CD14-positive monocyte (primary cell): Measurements from ENCODE around the gene RASGRP1. TPM values are rescaled to one million over a fixed set of nuclear protein-coding genes. Genes with fewer than 3 reads are reported as not detected.

Experiments
- DNase-seq, 3 donors: peaks; one replicate each; pipeline ENCODE4 v3.0.0-alpha.2; 2011 to 2022
- H2AFZ ChIP-seq: 2 replicates; pipeline ENCODE4 v1.6.0; 2012; ENCODE audit warnings: mild to moderate bottlenecking, low read depth, low read length, inconsistent platforms; ENCODE audit not compliant: insufficient read depth, poor library complexity, severe bottlenecking
- H3K27ac ChIP-seq, 2 donors: 1 replicate in 1 of 2; 2 replicates in 1 of 2; pipeline ENCODE4 v1.5.1; 2012 to 2013; ENCODE audit warnings: low read length in 2 of 2, control low read depth in 1 of 2, inconsistent platforms in 1 of 2, low read depth in 1 of 2, mild to moderate bottlenecking in 1 of 2
- H3K27me3 ChIP-seq, 2 donors: one replicate each; pipeline versions ENCODE4 v1.6.0 to v1.6.1; 2011 to 2013; ENCODE audit warnings: low read length in 2 of 2; ENCODE audit not compliant: control insufficient read depth in 2 of 2, insufficient read depth in 2 of 2
- H3K36me3 ChIP-seq, 2 donors: replicated peaks in 1 of 2; 1 replicate in 1 of 2; 2 replicates in 1 of 2; pipeline versions ENCODE4 v1.5.1 to v1.6.1; 2012 to 2013; ENCODE audit warnings: low read length in 2 of 2, control low read depth in 1 of 2, inconsistent platforms in 1 of 2, mild to moderate bottlenecking in 1 of 2; ENCODE audit not compliant: insufficient read depth in 2 of 2, control insufficient read depth in 1 of 2
- H3K4me1 ChIP-seq, 2 donors: 1 replicate in 1 of 2; 2 replicates in 1 of 2; pipeline versions ENCODE4 v1.5.1 to v1.6.1; 2012 to 2013; ENCODE audit warnings: low read length in 2 of 2, control low read depth in 1 of 2, inconsistent platforms in 1 of 2, mild to moderate bottlenecking in 1 of 2, moderate library complexity in 1 of 2; ENCODE audit not compliant: insufficient read depth in 2 of 2, control insufficient read depth in 1 of 2
- H3K4me2 ChIP-seq: replicated peaks from 2 replicates; pipeline ENCODE3; 2012; ENCODE audit warnings: low read length, moderate library complexity, mild to moderate bottlenecking; ENCODE audit not compliant: poor library complexity, severe bottlenecking; ENCODE audit errors: extremely low read depth
- H3K4me3 ChIP-seq, 3 experiments: fragments of 200-600 bp in 1 of 3; sonication (generic) in 1 of 3; replicated peaks in 1 of 3; 1 replicate in 2 of 3; 2 replicates in 1 of 3; pipeline ENCODE4 v1.5.1; 2011 to 2013; ENCODE audit warnings: low read length in 3 of 3, mild to moderate bottlenecking in 3 of 3, control low read depth in 2 of 3, low read depth in 2 of 3, inconsistent platforms in 1 of 3, moderate library complexity in 1 of 3
- H3K79me2 ChIP-seq: 2 replicates; pipeline ENCODE4 v1.6.0; 2012; ENCODE audit warnings: mild to moderate bottlenecking, control low read depth, inconsistent platforms, low read length, moderate library complexity; ENCODE audit not compliant: insufficient read depth
- H3K9ac ChIP-seq: 2 replicates; pipeline ENCODE4 v1.6.0; 2017; ENCODE audit warnings: low read length, mild to moderate bottlenecking; ENCODE audit not compliant: insufficient read depth, poor library complexity, severe bottlenecking
- H3K9me3 ChIP-seq, 2 donors: replicated peaks in 1 of 2; 1 replicate in 1 of 2; 2 replicates in 1 of 2; pipeline versions ENCODE4 v1.5.1 to v1.6.1; 2012 to 2013; ENCODE audit warnings: low read length in 2 of 2, control low read depth in 1 of 2; ENCODE audit not compliant: control insufficient read depth in 1 of 2, insufficient read depth in 1 of 2
- H4K20me1 ChIP-seq: 2 replicates; pipeline ENCODE4 v1.6.0; 2012; ENCODE audit warnings: mild to moderate bottlenecking, low read length, control low read depth, moderate library complexity; ENCODE audit not compliant: insufficient read depth
- H3K27ac Mint-ChIP-seq, 7 donors: one replicate each; pipeline ENCODE4 v1.8.0; 2020; ENCODE audit warnings: mild to moderate bottlenecking in 7 of 7, mixed read lengths in 7 of 7, moderate library complexity in 6 of 7, inconsistent platforms in 2 of 7
- H3K27me3 Mint-ChIP-seq, 3 donors: one replicate each; pipeline ENCODE4 v1.8.0; 2021 to 2022; ENCODE audit warnings: low read depth in 3 of 3, mild to moderate bottlenecking in 3 of 3, mixed read lengths in 3 of 3, moderate library complexity in 3 of 3, inconsistent platforms in 1 of 3
- H3K36me3 Mint-ChIP-seq, 2 donors: one replicate each; pipeline ENCODE4 v1.8.0; 2020; ENCODE audit warnings: mixed read lengths in 2 of 2, inconsistent platforms in 1 of 2, mild to moderate bottlenecking in 1 of 2
- H3K4me1 Mint-ChIP-seq: one replicate; pipeline ENCODE4 v1.8.0; 2020; ENCODE audit warnings: mild to moderate bottlenecking, mixed read lengths
- H3K4me3 Mint-ChIP-seq, 2 donors: one replicate each; pipeline ENCODE4 v1.8.0; 2020; ENCODE audit warnings: mild to moderate bottlenecking in 2 of 2, mixed read lengths in 2 of 2, moderate library complexity in 1 of 2
- H3K9me3 Mint-ChIP-seq, 7 donors: one replicate each; pipeline ENCODE4 v1.8.0; 2020 to 2022; ENCODE audit warnings: mixed read lengths in 7 of 7, mild to moderate bottlenecking in 6 of 7, moderate library complexity in 6 of 7, inconsistent platforms in 2 of 7
- WGBS: methylation state at CpG from one replicate; pipeline ENCODE4 v1.1.5; 2013; ENCODE audit warnings: missing lambda C conversion rate; ENCODE audit not compliant: insufficient coverage; 5-methylcytosine and 5-hydroxymethylcytosine counted together
- intact Hi-C, 2 donors: fragments of 100-400 bp; cut with micrococcal nuclease; formaldehyde crosslinking; loops; one replicate each; pipeline versions ENCODE4 v1.15.0 to v1.15.1; 2023
- polyA plus RNA-seq, 3 donors: library from polyadenylated mRNA; depleted of rRNA in 1 of 3; unstranded in 2 of 3; stranded (reverse) in 1 of 3; fragments of 300-500 nt in 2 of 3; fragments of >200 nt in 1 of 3; fragmentation: Illumina TruSeq in 2 of 3; gene quantifications; 1 replicate in 2 of 3; 2 replicates in 1 of 3; pipeline ENCODE4 v1.2.3, GENCODE V29; 2012 to 2021
- TF ChIP-seq, protein P1 (sequence below): fragments of 200-600 bp; IDR thresholded peaks from one replicate; pipeline ENCODE4 v1.8.0; 2022; ENCODE audit warnings: antibody characterized with exemption, mild to moderate bottlenecking

RASGRP1 gene
- polyA plus RNA-seq, 3 donors: 0.05 to 0.38 (median 0.13) TPM

DNA sequence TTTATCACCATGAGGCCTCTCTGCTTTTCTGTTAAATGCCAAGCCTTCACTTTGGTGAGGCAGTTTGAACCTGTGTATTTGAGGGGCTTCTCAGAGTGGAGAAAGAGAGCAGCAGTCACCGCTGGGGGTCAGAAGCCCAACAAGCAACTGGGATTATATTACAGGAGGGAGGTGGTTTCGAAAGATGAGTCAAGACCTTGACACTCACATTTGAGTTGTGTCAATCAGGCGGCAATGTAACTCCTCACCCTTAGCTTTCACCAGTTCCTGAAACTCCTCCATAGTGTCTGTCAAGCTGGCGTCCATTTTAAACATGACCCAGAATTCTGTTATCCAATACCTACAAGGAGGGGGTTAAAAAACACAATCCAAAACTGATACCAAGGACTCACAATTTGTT lies 46.5 kb downstream of the RASGRP1 start:
- no peaks in the 10 kb centered on the region for H3K4me1 Mint-ChIP-seq
- Histone ChIP-seq H3K27me3 (no peaks in the 10 kb centered on the region), H2AFZ (no peak overlapping the region), H3K4me1 (no peaks in the 10 kb centered on the region), H4K20me1 (no peaks in the 10 kb centered on the region), H3K4me3 (no peak overlapping the region), H3K9me3 (no peaks in the 10 kb centered on the region), H3K36me3 (no peaks in the 10 kb centered on the region), H3K9ac (no peak overlapping the region), H3K27ac (no peak overlapping the region), H3K79me2 (no peaks in the 10 kb centered on the region), H3K4me2 (no peak overlapping the region)
- intact Hi-C loops: no loop called here
- 80% methylated on average over 2 of the region's 4 CpGs for WGBS
- no peak for DNase-seq
- no peak overlapping the region for H3K27ac Mint-ChIP-seq
- H3K36me3 Mint-ChIP-seq: no peaks in the 10 kb centered on the region
- H3K27me3 Mint-ChIP-seq: peaks cover 0 to 6% (median 3%) of the 10 kb centered on the region in 3 donors
- H3K4me3 Mint-ChIP-seq: no peak overlapping the region
- TF ChIP-seq, protein P1, sequence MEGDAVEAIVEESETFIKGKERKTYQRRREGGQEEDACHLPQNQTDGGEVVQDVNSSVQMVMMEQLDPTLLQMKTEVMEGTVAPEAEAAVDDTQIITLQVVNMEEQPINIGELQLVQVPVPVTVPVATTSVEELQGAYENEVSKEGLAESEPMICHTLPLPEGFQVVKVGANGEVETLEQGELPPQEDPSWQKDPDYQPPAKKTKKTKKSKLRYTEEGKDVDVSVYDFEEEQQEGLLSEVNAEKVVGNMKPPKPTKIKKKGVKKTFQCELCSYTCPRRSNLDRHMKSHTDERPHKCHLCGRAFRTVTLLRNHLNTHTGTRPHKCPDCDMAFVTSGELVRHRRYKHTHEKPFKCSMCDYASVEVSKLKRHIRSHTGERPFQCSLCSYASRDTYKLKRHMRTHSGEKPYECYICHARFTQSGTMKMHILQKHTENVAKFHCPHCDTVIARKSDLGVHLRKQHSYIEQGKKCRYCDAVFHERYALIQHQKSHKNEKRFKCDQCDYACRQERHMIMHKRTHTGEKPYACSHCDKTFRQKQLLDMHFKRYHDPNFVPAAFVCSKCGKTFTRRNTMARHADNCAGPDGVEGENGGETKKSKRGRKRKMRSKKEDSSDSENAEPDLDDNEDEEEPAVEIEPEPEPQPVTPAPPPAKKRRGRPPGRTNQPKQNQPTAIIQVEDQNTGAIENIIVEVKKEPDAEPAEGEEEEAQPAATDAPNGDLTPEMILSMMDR: no peak
- no peaks in the 10 kb centered on the region for H3K9me3 Mint-ChIP-seq

DNA sequence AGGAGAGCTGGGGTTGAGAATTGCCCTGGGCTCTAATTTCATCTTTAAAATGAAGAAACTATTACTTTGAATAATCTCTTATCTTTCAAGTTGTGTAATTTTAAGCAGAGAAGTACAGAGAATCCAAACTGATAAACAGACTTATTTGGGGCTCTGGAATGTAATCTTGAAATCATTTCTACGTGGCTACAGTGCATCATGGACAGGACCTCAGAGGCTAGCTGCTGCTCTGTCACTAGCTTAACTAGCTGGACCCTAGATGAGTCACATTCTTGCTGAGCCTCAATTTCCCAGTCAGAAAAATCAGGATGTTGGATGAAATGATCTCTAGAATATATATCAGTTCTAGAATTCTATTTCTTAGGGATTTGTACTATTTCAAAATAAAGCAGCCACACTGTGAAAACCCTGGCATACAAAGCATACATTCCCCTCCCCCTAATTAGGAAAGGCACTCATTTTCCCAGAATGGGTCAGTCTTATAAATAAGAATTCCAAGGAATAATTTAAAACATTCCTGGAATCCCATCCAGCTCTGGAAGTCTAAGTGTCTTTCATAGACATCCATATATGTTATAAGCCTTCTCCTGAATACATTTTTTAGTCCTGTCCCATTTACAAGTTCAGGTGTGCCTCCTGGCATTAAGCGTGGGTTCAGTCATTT lies 47.2 kb downstream of the RASGRP1 start:
- intact Hi-C loops: no loop called here
- no peaks in the 10 kb centered on the region for H4K20me1 ChIP-seq
- Mint-ChIP-seq H3K27me3 (peaks cover 0 to 6% (median 5%) of the 10 kb centered on the region in 3 donors), H3K9me3 (no peaks in the 10 kb centered on the region), H3K27ac (no peak overlapping the region), H3K36me3 (no peaks in the 10 kb centered on the region), H3K4me3 (no peak overlapping the region), H3K4me1 (no peaks in the 10 kb centered on the region)
- no peaks in the 10 kb centered on the region for H3K4me1 ChIP-seq
- no peak overlapping the region for H3K4me3 ChIP-seq
- no peak overlapping the region for H3K27ac ChIP-seq
- TF ChIP-seq, protein P1: no peak
- no peaks in the 10 kb centered on the region for H3K79me2 ChIP-seq
- H3K27me3 ChIP-seq: no peaks in the 10 kb centered on the region
- no peak overlapping the region for H3K9ac ChIP-seq
- H2AFZ ChIP-seq: no peak overlapping the region
- no peak for DNase-seq
- H3K36me3 ChIP-seq: no peaks in the 10 kb centered on the region
- WGBS: 88% methylated on average over 1 of the region's 2 CpGs
- no peak overlapping the region for H3K4me2 ChIP-seq
- no peaks in the 10 kb centered on the region for H3K9me3 ChIP-seq
